GM23338 (cell line): Measurements from ENCODE around the gene TMUB1. TPM values are rescaled to one million over a fixed set of nuclear protein-coding genes. Genes with fewer than 3 reads are reported as not detected.
A peak's percentile ranks its signal among the peaks of the same experiment; 100 is the strongest.

Source experiments
- ATAC-seq: fragments of 200-7000 bp; cut with Tn5 transposase; 3 replicates; pipeline ENCODE4 v1.9.1; 2020
- DNase-seq: peaks from one replicate; pipeline ENCODE4 v3.0.0-alpha.2; 2015; ENCODE audit warnings: low spot score
- H2AFZ ChIP-seq: fragments of 200-600 bp; sonication (generic); 2 replicates; pipeline ENCODE4 v1.8.0; 2016; ENCODE audit warnings: antibody characterized with exemption, mild to moderate bottlenecking, moderate library complexity
- H3F3A ChIP-seq: fragments of 200-600 bp; sonication (generic); replicated peaks from 2 replicates; pipeline ENCODE4 v1.8.0; 2017; ENCODE audit warnings: antibody characterized with exemption, mixed run types, low read depth
- H3K27ac ChIP-seq: fragments of 200-600 bp; sonication (generic); 2 replicates; pipeline ENCODE4 v1.6.1; 2016; ENCODE audit warnings: low read depth
- H3K27me3 ChIP-seq: fragments of 200-600 bp; sonication (generic); 2 replicates; pipeline ENCODE4 v1.8.0; 2016; ENCODE audit warnings: mild to moderate bottlenecking, mixed run types, moderate library complexity; ENCODE audit not compliant: insufficient read depth
- H3K36me3 ChIP-seq: fragments of 200-600 bp; sonication (generic); 2 replicates; pipeline ENCODE4 v1.8.0; 2016; ENCODE audit warnings: mild to moderate bottlenecking; ENCODE audit not compliant: insufficient read depth
- H3K4me1 ChIP-seq: fragments of 200-600 bp; sonication (generic); 2 replicates; pipeline ENCODE4 v1.8.0; 2016; ENCODE audit warnings: mild to moderate bottlenecking, moderate library complexity; ENCODE audit not compliant: insufficient read depth
- H3K4me2 ChIP-seq: fragments of 200-600 bp; sonication (generic); 2 replicates; pipeline ENCODE4 v1.7.1; 2017; ENCODE audit warnings: mixed run types
- H3K4me3 ChIP-seq: fragments of 200-600 bp; sonication (generic); 2 replicates; pipeline ENCODE4 v1.6.1; 2016; ENCODE audit warnings: mixed run types
- H3K79me2 ChIP-seq: fragments of 200-600 bp; sonication (generic); replicated peaks from 2 replicates; pipeline ENCODE4 v1.8.0; 2017; ENCODE audit warnings: mild to moderate bottlenecking; ENCODE audit not compliant: insufficient read depth
- H3K9me2 ChIP-seq: fragments of 200-600 bp; sonication (generic); 2 replicates; pipeline ENCODE4 v1.8.0; 2017; ENCODE audit not compliant: insufficient read depth
- H4K20me1 ChIP-seq: fragments of 200-600 bp; sonication (generic); replicated peaks from 2 replicates; pipeline ENCODE4 v1.8.0; 2017; ENCODE audit warnings: mild to moderate bottlenecking; ENCODE audit not compliant: insufficient read depth
- H3K27ac Mint-ChIP-seq: 2 replicates; pipeline ENCODE4 v1.8.0; 2020; ENCODE audit warnings: inconsistent platforms, mild to moderate bottlenecking, moderate library complexity, mixed read lengths
- H3K27me3 Mint-ChIP-seq: 3 replicates; pipeline ENCODE4 v1.8.0; 2022; ENCODE audit warnings: low read depth, mild to moderate bottlenecking, moderate library complexity, mixed read lengths, inconsistent platforms; ENCODE audit not compliant: insufficient read depth, poor library complexity
- H3K36me3 Mint-ChIP-seq: 3 replicates; pipeline ENCODE4 v1.8.0; 2021; ENCODE audit warnings: low read depth, mild to moderate bottlenecking, inconsistent platforms, moderate library complexity, mixed read lengths
- H3K4me1 Mint-ChIP-seq: 3 replicates; pipeline ENCODE4 v1.8.0; 2020; ENCODE audit warnings: mild to moderate bottlenecking, inconsistent platforms, mixed read lengths
- H3K4me3 Mint-ChIP-seq: 3 replicates; pipeline ENCODE4 v1.8.0; 2021; ENCODE audit warnings: moderate library complexity, mild to moderate bottlenecking, inconsistent platforms, mixed read lengths
- H3K9me3 Mint-ChIP-seq: 3 replicates; pipeline ENCODE4 v1.8.0; 2020; ENCODE audit warnings: moderate library complexity, mild to moderate bottlenecking, inconsistent platforms, mixed read lengths
- CREB1 ChIP-seq: fragments of 250-450 bp; sonication (Bioruptor Pico); IDR thresholded peaks from 2 replicates; pipeline ENCODE4 v1.5.0; 2020; ENCODE audit warnings: low read depth, mild to moderate bottlenecking, moderate library complexity
- EZH2 ChIP-seq: fragments of 200-600 bp; sonication (generic); IDR thresholded peaks from one replicate; pipeline ENCODE4 v1.8.0; 2017; ENCODE audit warnings: antibody characterized with exemption, mild to moderate bottlenecking, low read depth; ENCODE audit not compliant: unreplicated experiment
- EZH2phosphoT487 ChIP-seq: fragments of 200-600 bp; sonication (generic); IDR thresholded peaks from one replicate; pipeline ENCODE4 v1.8.1; 2018; ENCODE audit warnings: antibody characterized with exemption; ENCODE audit not compliant: unreplicated experiment
- ZNF114 ChIP-seq: fragments of 250-450 bp; sonication (Bioruptor Pico); IDR thresholded peaks from 2 replicates; pipeline ENCODE4 v1.5.0; 2020; ENCODE audit warnings: mild to moderate bottlenecking, moderate library complexity
- polyA plus RNA-seq: library from polyadenylated mRNA; unstranded; fragments of >200 nt; fragmentation: Nextera tagmentation; extraction: Ambion mirVana; gene quantifications from 2 replicates; pipeline ENCODE4 v1.2.1, GENCODE V29; 2016
- total RNA-seq: library from RNA; depleted of rRNA; stranded (reverse); fragments of >200 nt; shearing (Covaris generic); gene quantifications from 2 replicates; pipeline ENCODE4 v1.2.3, GENCODE V29; 2014
- TF ChIP-seq, protein P1 (sequence below), 2 experiments: fragments of 200-600 bp in 1 of 2; sonication (generic) in 1 of 2; conservative IDR thresholded peaks; 2 replicates each; pipeline versions ENCODE4 v1.5.1 to v1.6.1; 2016 to 2017; ENCODE audit warnings: antibody characterized with exemption in 2 of 2, low read depth in 2 of 2, mild to moderate bottlenecking in 2 of 2, moderate library complexity in 1 of 2
- TF ChIP-seq, protein P2 (sequence below): fragments of 250-450 bp; sonication (Bioruptor Pico); IDR thresholded peaks from 2 replicates; pipeline ENCODE4 v1.5.0; 2020; ENCODE audit warnings: mild to moderate bottlenecking, moderate library complexity

TMUB1 gene
- total and polyA plus RNA-seq, 2 experiments from 2014 or later, result 47.6 to 61.1 TPM

DNA sequence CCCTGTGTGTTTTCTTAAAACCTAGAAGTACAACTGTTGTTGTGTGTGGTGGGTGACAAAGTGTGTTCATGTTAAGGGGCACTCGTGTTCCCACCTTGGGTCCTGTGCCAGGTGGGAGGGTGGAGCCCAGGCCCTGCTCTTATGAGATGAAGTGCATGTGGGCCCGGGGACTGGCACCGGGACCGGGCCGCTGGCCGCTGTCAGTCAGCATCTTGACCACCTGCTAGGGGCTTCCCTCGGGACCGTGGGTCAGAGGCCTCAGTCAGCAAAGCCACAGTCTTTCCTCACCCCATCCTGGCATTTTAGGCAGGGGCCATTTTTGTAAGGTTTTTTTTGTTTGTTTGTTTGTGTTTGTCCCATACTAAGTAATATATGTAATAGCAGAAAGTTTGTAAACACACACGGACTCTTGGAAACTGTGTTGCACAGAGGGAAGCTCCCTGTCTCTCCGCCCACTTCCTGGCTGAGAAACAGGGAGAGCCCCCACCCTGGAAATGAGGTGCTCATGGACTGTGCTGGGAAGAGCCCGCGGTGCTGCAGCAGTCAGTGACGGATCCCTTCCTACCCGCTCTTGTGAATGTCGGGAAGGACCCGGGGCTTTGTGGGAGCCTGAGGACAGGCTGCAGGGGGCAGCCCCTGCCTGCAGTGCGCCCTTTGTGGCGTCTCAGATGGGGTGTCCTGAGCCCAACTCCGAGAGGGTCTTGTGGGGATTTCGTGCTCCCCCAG, 16.4 kb upstream of the TMUB1 start:
- peak overlapping the region; percentile 32; the same call in 1 of the 2 replicates for H3K27ac ChIP-seq
- Mint-ChIP-seq H3K36me3 (peaks cover 11% of the 10 kb centered on the region; the same call in 2 of the 3 replicates), H3K4me1 (peaks cover 32% of the 10 kb centered on the region), H3K9me3 (no peaks in the 10 kb centered on the region; the same call in 2 of the 3 replicates), H3K27me3 (peaks cover 14% of the 10 kb centered on the region), H3K27ac (no peak overlapping the region), H3K4me3 (no peak overlapping the region)
- H4K20me1 ChIP-seq, result peaks cover 20% of the 10 kb centered on the region
- no peaks in the 10 kb centered on the region for H3K9me2 ChIP-seq
- TF ChIP-seq EZH2phosphoT487, result no peak
- no peaks in the 10 kb centered on the region for H3K36me3 ChIP-seq
- H3K4me1 ChIP-seq, result peaks cover 44% of the 10 kb centered on the region
- no peak overlapping the region for H3K4me2 ChIP-seq
- ATAC-seq (peak; percentile 41), DNase-seq (no peak)
- H3K79me2 ChIP-seq, result peaks cover 81% of the 10 kb centered on the region
- H2AFZ ChIP-seq, result no peak overlapping the region
- no peaks in the 10 kb centered on the region for H3K27me3 ChIP-seq
- H3F3A ChIP-seq, result peaks cover 18% of the 10 kb centered on the region; the same call in 1 of the 2 replicates
- no peak overlapping the region for H3K4me3 ChIP-seq

DNA sequence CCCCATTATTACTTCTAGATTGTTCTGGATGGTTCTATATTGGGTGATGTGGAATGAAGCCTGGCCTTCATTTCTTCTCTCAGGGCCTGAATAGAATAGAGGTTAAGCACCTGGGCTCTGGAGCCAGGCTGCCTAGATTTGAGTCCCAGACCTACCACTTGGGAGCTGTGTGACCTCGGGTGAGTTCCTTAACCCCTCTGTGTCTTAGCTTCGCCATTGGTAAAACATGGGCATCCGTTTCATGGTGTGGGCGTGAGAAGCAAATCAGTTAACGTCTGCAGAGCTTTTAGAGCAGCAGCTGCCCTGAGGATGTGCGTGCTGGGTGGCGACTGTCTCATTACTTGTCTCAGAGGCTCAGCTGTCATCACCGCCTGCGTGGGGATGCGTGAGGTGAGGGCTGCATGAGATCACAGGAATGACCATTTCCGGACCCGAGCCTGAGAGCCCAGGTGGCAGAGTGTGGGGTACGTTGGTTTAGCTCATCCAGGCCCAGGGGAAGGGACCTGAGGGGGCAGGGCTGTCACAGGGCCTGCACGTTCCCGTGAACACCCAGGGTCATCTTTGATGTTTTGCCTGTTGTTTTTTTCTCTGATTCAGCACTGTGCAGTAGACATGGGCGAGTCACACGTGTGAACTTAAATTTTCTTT, 12.7 kb upstream of the TMUB1 start:
- Mint-ChIP-seq H3K27ac (no peak overlapping the region), H3K4me1 (peaks cover 25% of the 10 kb centered on the region), H3K27me3 (peaks cover 12% of the 10 kb centered on the region), H3K9me3 (no peaks in the 10 kb centered on the region; the same call in 2 of the 3 replicates), H3K36me3 (peaks cover 14% of the 10 kb centered on the region; the same call in 2 of the 3 replicates), H3K4me3 (no peak overlapping the region)
- H2AFZ ChIP-seq, result no peak overlapping the region
- no peak overlapping the region for H3K4me3 ChIP-seq
- TF ChIP-seq ZNF114 (CRISPR knock-in tag) (no peak), EZH2phosphoT487 (no peak), CREB1 (no peak), EZH2 (no peak)
- TF ChIP-seq, protein P1, sequence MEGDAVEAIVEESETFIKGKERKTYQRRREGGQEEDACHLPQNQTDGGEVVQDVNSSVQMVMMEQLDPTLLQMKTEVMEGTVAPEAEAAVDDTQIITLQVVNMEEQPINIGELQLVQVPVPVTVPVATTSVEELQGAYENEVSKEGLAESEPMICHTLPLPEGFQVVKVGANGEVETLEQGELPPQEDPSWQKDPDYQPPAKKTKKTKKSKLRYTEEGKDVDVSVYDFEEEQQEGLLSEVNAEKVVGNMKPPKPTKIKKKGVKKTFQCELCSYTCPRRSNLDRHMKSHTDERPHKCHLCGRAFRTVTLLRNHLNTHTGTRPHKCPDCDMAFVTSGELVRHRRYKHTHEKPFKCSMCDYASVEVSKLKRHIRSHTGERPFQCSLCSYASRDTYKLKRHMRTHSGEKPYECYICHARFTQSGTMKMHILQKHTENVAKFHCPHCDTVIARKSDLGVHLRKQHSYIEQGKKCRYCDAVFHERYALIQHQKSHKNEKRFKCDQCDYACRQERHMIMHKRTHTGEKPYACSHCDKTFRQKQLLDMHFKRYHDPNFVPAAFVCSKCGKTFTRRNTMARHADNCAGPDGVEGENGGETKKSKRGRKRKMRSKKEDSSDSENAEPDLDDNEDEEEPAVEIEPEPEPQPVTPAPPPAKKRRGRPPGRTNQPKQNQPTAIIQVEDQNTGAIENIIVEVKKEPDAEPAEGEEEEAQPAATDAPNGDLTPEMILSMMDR (conservative IDR thresholded peaks at IDR 0.05; ENCODE audit: low read depth in 2 of 2), result no peak
- TF ChIP-seq, protein P2, sequence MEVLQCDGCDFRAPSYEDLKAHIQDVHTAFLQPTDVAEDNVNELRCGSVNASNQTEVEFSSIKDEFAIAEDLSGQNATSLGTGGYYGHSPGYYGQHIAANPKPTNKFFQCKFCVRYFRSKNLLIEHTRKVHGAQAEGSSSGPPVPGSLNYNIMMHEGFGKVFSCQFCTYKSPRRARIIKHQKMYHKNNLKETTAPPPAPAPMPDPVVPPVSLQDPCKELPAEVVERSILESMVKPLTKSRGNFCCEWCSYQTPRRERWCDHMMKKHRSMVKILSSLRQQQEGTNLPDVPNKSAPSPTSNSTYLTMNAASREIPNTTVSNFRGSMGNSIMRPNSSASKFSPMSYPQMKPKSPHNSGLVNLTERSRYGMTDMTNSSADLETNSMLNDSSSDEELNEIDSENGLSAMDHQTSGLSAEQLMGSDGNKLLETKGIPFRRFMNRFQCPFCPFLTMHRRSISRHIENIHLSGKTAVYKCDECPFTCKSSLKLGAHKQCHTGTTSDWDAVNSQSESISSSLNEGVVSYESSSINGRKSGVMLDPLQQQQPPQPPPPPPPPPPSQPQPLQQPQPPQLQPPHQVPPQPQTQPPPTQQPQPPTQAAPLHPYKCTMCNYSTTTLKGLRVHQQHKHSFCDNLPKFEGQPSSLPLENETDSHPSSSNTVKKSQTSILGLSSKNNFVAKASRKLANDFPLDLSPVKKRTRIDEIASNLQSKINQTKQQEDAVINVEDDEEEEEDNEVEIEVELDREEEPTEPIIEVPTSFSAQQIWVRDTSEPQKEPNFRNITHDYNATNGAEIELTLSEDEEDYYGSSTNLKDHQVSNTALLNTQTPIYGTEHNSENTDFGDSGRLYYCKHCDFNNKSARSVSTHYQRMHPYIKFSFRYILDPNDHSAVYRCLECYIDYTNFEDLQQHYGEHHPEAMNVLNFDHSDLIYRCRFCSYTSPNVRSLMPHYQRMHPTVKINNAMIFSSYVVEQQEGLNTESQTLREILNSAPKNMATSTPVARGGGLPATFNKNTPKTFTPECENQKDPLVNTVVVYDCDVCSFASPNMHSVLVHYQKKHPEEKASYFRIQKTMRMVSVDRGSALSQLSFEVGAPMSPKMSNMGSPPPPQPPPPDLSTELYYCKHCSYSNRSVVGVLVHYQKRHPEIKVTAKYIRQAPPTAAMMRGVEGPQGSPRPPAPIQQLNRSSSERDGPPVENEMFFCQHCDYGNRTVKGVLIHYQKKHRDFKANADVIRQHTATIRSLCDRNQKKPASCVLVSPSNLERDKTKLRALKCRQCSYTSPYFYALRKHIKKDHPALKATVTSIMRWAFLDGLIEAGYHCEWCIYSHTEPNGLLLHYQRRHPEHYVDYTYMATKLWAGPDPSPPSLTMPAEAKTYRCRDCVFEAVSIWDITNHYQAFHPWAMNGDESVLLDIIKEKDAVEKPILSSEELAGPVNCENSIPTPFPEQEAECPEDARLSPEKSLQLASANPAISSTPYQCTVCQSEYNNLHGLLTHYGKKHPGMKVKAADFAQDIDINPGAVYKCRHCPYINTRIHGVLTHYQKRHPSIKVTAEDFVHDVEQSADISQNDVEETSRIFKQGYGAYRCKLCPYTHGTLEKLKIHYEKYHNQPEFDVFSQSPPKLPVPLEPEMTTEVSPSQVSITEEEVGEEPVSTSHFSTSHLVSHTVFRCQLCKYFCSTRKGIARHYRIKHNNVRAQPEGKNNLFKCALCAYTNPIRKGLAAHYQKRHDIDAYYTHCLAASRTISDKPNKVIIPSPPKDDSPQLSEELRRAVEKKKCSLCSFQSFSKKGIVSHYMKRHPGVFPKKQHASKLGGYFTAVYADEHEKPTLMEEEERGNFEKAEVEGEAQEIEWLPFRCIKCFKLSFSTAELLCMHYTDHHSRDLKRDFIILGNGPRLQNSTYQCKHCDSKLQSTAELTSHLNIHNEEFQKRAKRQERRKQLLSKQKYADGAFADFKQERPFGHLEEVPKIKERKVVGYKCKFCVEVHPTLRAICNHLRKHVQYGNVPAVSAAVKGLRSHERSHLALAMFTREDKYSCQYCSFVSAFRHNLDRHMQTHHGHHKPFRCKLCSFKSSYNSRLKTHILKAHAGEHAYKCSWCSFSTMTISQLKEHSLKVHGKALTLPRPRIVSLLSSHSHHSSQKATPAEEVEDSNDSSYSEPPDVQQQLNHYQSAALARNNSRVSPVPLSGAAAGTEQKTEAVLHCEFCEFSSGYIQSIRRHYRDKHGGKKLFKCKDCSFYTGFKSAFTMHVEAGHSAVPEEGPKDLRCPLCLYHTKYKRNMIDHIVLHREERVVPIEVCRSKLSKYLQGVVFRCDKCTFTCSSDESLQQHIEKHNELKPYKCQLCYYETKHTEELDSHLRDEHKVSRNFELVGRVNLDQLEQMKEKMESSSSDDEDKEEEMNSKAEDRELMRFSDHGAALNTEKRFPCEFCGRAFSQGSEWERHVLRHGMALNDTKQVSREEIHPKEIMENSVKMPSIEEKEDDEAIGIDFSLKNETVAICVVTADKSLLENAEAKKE, result no peak
- H3K36me3 ChIP-seq, result no peaks in the 10 kb centered on the region
- H3K79me2 ChIP-seq, result peaks cover 97% of the 10 kb centered on the region
- no peak for ATAC-seq
- H3K9me2 ChIP-seq, result no peaks in the 10 kb centered on the region
- H3K27me3 ChIP-seq, result no peaks in the 10 kb centered on the region
- no peak overlapping the region for H3K4me2 ChIP-seq
- H3K27ac ChIP-seq, result no peak overlapping the region
- H3F3A ChIP-seq, result 0 out of 2 replicates have a peak, but pooled peaks cover 2% of the 10 kb centered on the region
- no peak for DNase-seq
- H3K4me1 ChIP-seq, result peaks cover 12% of the 10 kb centered on the region
- H4K20me1 ChIP-seq, result peaks cover 52% of the 10 kb centered on the region
